ENCODE results near the gene LORICRIN.

LORICRIN gene

GRCh38 chr1:153306303-153307220 lies 47.1 kb downstream of the LORICRIN start:
- DNase-seq (ENCODE audit: low read depth): no peak

- no peak for DNase-seq (ENCODE audit: low read depth)
Measured at GRCh38 chr1:153307221-153307600, 47.7 kb downstream of the LORICRIN start.

GRCh38 chr1:153308540-153308939 lies 49.1 kb downstream of the LORICRIN start:
- DNase-seq (ENCODE audit: low read depth): no peak

- DNase-seq (ENCODE audit: low read depth): no peak
Measured at GRCh38 chr1:153309441-153309840, 50.0 kb downstream of the LORICRIN start.

GRCh38 chr1:153310526-153310925 lies 51.0 kb downstream of the LORICRIN start:
- no peak for DNase-seq (ENCODE audit: low read depth)
